ENCODE measurements around the gene S100A3. TPM values are rescaled to one million over a fixed set of nuclear protein-coding genes. Genes with fewer than 3 reads are reported as not detected.

The S100A3 gene
- total RNA-seq, 1 donor from 2014 or later: 10.2 TPM

DNA sequence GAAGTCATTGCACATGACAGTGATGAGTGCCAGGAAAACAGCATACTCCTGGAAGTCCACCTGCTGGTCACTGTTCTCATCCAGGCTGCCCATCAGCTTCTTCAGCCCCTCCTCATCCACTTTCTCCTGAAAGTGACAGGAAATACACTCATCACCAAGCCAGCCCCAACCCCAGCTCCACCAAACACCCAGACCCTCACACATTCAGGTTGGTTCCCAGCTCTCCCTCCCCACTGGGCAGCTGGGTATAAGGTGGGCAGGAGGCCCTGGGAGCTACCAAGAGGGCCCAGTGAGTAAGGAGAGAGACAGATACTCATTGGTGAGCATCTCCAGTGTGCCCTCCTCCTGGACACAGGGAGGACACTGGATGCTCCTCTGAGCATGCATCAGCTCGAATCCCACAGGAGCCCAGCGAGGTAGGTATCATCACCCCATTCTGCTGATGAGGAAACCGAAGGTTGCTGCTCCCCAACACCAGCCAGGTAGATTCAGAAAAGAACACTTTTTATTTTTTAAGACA is 12.5 kb upstream of the S100A3 start:
- TF ChIP-seq, protein P1, sequence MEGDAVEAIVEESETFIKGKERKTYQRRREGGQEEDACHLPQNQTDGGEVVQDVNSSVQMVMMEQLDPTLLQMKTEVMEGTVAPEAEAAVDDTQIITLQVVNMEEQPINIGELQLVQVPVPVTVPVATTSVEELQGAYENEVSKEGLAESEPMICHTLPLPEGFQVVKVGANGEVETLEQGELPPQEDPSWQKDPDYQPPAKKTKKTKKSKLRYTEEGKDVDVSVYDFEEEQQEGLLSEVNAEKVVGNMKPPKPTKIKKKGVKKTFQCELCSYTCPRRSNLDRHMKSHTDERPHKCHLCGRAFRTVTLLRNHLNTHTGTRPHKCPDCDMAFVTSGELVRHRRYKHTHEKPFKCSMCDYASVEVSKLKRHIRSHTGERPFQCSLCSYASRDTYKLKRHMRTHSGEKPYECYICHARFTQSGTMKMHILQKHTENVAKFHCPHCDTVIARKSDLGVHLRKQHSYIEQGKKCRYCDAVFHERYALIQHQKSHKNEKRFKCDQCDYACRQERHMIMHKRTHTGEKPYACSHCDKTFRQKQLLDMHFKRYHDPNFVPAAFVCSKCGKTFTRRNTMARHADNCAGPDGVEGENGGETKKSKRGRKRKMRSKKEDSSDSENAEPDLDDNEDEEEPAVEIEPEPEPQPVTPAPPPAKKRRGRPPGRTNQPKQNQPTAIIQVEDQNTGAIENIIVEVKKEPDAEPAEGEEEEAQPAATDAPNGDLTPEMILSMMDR (conservative IDR thresholded peaks at IDR 0.05; ENCODE audit: low read depth, low read length): no peak
- H3K4me3 ChIP-seq (ENCODE audit: low read depth, low read length): no peak overlapping the region
- no peak for DNase-seq (ENCODE audit: low read depth)

- DNase-seq (ENCODE audit: low read depth): no peak
- TF ChIP-seq, protein P1 (conservative IDR thresholded peaks at IDR 0.05; ENCODE audit: low read depth, low read length): no peak
- no peak overlapping the region for H3K4me3 ChIP-seq (ENCODE audit: low read depth, low read length)
These were observed 11.9 kb upstream of the S100A3 start for GRCh38 chr1:153560771-153561465.

- TF ChIP-seq, protein P1 (conservative IDR thresholded peaks at IDR 0.05; ENCODE audit: low read depth, low read length): no peak
- DNase-seq (ENCODE audit: low read depth): no peak
- no peak overlapping the region for H3K4me3 ChIP-seq (ENCODE audit: low read depth, low read length)
These were observed 11.2 kb upstream of the S100A3 start for GRCh38 chr1:153560241-153560640.

DNA sequence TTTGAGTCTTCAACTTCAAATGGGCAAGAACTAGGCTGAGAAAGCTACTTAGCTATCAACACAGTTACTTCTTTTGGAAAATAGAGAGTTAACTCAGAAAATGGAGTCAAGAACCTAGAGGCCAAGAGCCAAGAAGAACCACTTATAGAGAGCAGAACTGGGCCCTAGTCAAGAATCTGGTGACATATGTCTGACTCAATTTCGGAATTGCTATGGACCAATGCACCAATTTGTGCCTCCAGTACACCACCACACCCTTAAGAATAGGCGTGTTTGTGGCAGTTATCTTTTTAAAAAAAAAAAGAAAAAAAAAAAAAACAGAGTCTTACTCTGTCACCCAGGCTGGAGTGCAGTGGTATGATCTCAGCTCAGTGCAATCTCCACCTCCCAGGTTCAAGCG is 8.8 kb upstream of the S100A3 start:
- DNase-seq (ENCODE audit: low read depth): no peak
- no peak overlapping the region for H3K4me3 ChIP-seq (ENCODE audit: low read depth, low read length)
- TF ChIP-seq, protein P1 (conservative IDR thresholded peaks at IDR 0.05; ENCODE audit: low read depth, low read length): no peak

GRCh38 chr1:153556348-153556747 is 7.3 kb upstream of the S100A3 start:
- TF ChIP-seq, protein P1 (conservative IDR thresholded peaks at IDR 0.05; ENCODE audit: low read depth, low read length): no peak
- no peak for DNase-seq (ENCODE audit: low read depth)
- no peak overlapping the region for H3K4me3 ChIP-seq (ENCODE audit: low read depth, low read length)

- TF ChIP-seq, protein P1 (conservative IDR thresholded peaks at IDR 0.05; ENCODE audit: low read depth, low read length): no peak
- DNase-seq (ENCODE audit: low read depth): no peak
- H3K4me3 ChIP-seq (ENCODE audit: low read depth, low read length): no peak overlapping the region
These were observed 4.9 kb upstream of the S100A3 start for GRCh38 chr1:153553830-153554541.
